SK-N-DZ (cell line): ENCODE data around the gene HSPD1. TPM values are rescaled to one million over a fixed set of nuclear protein-coding genes. Genes with fewer than 3 reads are reported as not detected.
A peak's percentile ranks its signal among the peaks of the same experiment; 100 is the strongest.

ENCODE experiments used
- DNase-seq: peaks from one replicate; pipeline ENCODE4 v3.0.0-alpha.2; 2015; ENCODE audit warnings: low spot score
- polyA plus RNA-seq, 2 experiments: library from polyadenylated mRNA; depleted of rRNA; stranded (reverse); fragments of >200 nt; gene quantifications; 2 replicates each; pipeline ENCODE4 v1.2.3, GENCODE V29; 2014

HSPD1 gene
- 610 and 617 TPM in 2 replicates for polyA plus RNA-seq (2014; cell fraction: cytosol; rRNA removed)
- polyA plus RNA-seq (2014; cell fraction: nucleus; rRNA removed): 542 and 553 TPM in 2 replicates

- peak; percentile 99 for DNase-seq
These were observed at the start of gene HSPD1, which contains the start of gene HSPE1 for GRCh38 chr2:197499594-197500502. Gene HSPD1 (minus strand): TSS chr2:197499840. CDS start chr2:197498848, 992 bp downstream. Gene HSPE1 (plus strand): TSS chr2:197500379. CDS start chr2:197500437, 58 bp downstream.

- DNase-seq: no peak
These were observed 48.9 kb upstream of the HSPD1 start for GRCh38 chr2:197548582-197548981.

DNA sequence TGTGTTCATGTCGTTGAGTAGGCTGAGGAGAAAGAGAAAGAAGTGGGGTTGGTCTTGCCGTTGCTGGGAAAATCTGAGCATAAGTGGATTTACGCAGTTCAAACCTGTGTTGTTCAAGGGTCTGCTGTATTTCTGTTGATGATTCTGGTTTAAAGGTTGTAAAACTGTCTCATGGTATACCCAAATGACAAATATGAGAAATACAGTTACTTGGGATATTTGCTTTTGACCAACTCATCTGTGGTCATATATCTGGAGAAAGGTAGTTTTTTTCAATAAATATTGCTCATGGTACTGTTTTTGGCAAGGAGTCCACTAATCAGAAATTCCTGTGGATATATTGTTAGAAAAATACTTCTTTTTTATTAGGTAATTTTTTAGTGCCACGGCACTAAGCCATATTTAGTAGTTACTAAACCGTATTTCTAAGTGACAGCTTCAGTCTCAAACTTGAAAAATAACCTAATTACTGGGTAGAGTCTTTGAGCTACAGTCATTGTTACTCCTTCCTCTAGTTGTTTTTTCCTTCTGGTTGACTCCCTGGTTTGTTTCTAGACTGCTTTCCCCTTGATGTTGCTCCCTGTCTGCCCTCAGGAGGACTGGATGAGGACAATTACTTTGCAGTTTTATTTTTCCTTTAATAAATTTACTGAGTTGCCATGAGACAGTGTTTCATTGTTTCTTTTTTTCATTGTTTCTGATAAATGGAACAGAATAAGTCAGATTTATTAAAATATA lies 47.7 kb upstream of the HSPD1 start:
- DNase-seq: no peak

DNA sequence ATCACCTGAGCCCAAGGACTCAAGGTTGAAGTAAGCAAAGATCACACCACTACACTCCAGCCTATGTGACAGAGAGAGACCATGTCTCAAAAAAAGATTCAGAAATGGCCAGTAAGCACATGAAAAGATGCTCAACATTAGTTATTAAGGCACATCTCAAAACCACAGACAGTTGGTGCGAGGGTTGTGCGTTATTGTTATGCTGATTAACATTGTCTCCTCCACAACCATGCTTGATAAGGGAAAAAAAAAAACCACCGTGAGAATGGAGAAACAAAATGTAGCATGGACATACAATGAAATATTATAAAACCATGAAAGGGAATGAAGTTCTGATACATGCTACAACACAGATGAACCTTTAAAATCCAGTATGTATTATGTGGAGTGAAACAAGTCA lies 43.6 kb upstream of the HSPD1 start:
- DNase-seq: no peak

- no peak for DNase-seq
These were observed 40.1 kb upstream of the HSPD1 start for GRCh38 chr2:197539734-197540133.

DNA sequence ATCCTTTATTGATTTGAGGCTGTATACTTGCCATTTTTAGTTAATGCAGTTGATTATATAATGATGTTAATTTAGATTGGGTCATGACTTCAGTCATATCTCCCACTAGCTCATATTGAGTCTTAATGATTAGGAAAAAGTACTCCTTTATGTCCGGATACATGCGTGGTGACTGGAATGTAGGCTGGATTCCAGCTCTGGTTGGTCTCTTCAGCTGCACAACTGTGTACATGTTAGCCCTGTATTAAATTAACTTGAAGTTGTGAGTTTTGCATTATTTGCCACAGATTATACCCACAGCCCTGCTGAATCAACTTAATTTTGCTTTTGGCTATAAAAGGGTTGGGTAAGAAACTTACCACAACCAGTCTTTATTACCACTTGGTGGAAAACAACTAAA lies 38.8 kb upstream of the HSPD1 start:
- DNase-seq: no peak

DNA sequence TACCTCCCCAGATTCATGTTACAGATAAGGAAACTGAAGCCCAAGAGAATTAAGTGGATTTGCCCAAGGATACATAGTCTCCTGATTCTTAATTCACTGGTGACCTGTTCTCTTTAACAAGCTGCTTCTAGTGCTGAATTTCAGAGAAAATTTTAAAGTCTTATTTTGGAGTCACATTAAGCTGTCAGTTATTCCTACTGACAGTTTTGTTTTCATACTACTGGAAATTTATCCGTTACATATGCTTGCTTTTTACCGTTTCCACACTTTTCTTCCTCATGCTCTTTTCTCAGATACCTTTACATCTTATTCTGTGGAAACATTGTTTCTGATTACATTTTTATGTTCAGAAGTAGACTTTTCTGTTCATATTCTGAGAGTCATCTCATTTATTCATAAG lies 17.5 kb upstream of the HSPD1 start:
- no peak for DNase-seq

- DNase-seq: no peak
These were observed 16.7 kb upstream of the HSPD1 start for GRCh38 chr2:197516393-197516761.

DNA sequence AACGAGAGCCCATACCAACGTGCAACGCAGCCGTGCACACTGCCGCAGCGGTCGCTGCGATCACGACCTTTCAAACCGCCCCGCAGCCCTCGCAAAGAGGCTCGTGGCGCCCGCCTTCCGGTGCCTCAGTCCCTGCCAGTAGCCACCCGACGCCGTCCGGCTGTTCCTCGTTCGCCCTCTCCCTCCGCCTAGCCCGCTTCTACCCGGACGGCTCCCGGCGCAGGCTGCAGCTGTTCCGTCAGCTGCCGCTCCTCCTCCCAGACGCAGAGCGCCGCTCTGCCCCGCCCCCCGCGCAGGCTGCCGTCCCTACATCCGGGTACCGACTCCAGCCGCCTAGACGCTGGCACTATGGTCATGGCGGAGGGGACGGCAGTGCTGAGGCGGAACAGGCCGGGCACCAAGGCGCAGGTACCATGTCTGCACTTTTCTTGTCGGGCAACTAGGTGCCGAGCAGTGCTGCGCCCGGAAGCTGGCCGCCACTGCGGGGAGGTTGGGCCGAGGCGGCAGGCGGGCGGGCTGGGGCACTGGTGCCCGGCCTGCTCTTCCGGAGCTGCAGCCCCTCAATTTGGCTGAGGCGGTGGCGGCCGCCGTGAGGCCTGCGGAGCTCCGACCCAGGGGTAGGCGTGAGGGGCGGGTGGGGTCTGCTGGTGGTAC lies 16.2 kb upstream of the HSPD1 start, which contains the start of gene MOB4:
Gene MOB4, plus strand, starts transcription at position 328 of the 654 bp plus-strand sequence. Its CDS starts 21 bp downstream, at position 349.
- DNase-seq: peak; percentile 96

GRCh38 chr2:197515315-197515738 lies 15.7 kb upstream of the HSPD1 start:
- DNase-seq: peak; percentile 82

- DNase-seq: no peak
These were observed 15.1 kb upstream of the HSPD1 start for GRCh38 chr2:197514754-197515153.

GRCh38 chr2:197513915-197514314 lies 14.3 kb upstream of the HSPD1 start:
- no peak for DNase-seq

DNA sequence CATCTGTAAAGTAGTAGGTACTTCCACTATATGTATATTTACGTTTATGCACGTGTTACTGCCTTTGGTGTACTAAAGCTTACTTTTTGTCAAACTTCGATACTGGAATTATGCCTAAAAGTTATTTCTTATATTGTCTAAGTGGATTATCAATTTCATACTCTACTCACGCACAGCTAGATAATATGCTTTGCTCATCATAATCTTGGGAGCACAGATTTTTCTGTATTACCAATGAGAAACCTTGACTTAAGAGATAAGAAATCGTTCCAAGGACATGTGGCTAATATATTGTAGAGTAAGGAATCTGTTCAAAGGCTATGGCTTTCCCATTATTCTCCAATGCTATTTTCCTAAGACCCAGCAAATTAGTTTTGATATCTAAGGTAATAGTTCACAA lies 7.0 kb upstream of the HSPD1 start:
- no peak for DNase-seq

GRCh38 chr2:197504512-197504911 lies 4.9 kb upstream of the HSPD1 start:
- DNase-seq: no peak

DNA sequence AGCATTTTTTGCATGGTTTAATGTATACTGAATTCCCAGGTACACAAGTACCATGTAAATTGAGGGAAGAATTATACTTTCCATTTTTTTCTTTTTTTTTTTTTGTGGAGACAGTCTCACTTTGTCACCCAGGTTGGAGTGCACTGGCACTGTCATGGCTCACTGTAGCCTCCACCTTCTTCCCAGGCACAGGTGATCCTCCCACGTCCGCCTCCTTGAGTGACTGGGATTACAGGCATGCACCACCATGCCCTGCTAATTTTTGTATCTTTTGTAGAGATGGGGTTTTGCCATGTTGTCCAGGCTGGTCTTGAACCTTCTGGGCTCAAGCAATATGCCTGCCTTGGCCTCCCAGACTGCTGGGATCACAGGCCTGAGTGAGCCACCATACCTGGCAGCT lies 4.4 kb upstream of the HSPD1 start:
- no peak for DNase-seq

- no peak for DNase-seq
These were observed 3.0 kb upstream of the HSPD1 start for GRCh38 chr2:197502685-197503084.

- no peak for DNase-seq
These were observed 2.6 kb upstream of the HSPD1 start for GRCh38 chr2:197502201-197502600.

- DNase-seq: no peak
These were observed 977 bp upstream of the HSPD1 start for GRCh38 chr2:197500503-197501131.

GRCh38 chr2:197498937-197499593 lies 575 bp downstream of the HSPD1 start:
- DNase-seq: peak; percentile 57

GRCh38 chr2:197498235-197498936 lies 1.3 kb downstream of the HSPD1 start:
- DNase-seq: no peak
